ENCODE data around the gene C11orf24. TPM values are rescaled to one million over a fixed set of nuclear protein-coding genes. Genes with fewer than 3 reads are reported as not detected.

C11orf24 gene
- total and polyA plus RNA-seq, 5 donors from 2014 or later, result 6.6 to 11.0 (median 9.1) TPM

GRCh38 chr11:68212421-68213134, 59.2 kb downstream of the C11orf24 start:
- DNase-seq (peak; percentile 51 to 66 (median 59)), ATAC-seq (ENCODE audit: low read depth in 2 of 2) (peak; percentile 39 to 42)
- Mint-ChIP-seq H3K9me3 (peaks cover 0 to 3% (median 0%) of the 10 kb centered on the region in 7 donors), H3K27ac (peak overlapping the region; percentile 89 to 98 (median 95)), H3K36me3 (no peaks in the 10 kb centered on the region), H3K4me1 (peaks cover 17 to 54% (median 41%) of the 10 kb centered on the region in 4 donors), H3K4me3 (peak overlapping the region; percentile 89 to 99 (median 96)), H3K27me3 (peaks cover 25% of the 10 kb centered on the region)
- H3K9me3 ChIP-seq (ENCODE audit: control insufficient read depth in 2 of 2, low read length in 2 of 2), result no peaks in the 10 kb centered on the region
- peak overlapping the region; percentile 94 for H3K4me3 ChIP-seq (ENCODE audit: low read depth, low read length)
- H3K27ac ChIP-seq (ENCODE audit: insufficient read depth, low read length, poor library complexity, severe bottlenecking), result peak overlapping the region; percentile 76
- H3K36me3 ChIP-seq (ENCODE audit: control insufficient read depth, insufficient read depth, low read length), result no peaks in the 10 kb centered on the region
- H3K27me3 ChIP-seq (ENCODE audit: control insufficient read depth, insufficient read depth, low read length), result no peaks in the 10 kb centered on the region
- H3K4me1 ChIP-seq (ENCODE audit: control insufficient read depth, insufficient read depth, low read length, poor library complexity, severe bottlenecking), result peaks cover 47% of the 10 kb centered on the region

- H3K4me1 Mint-ChIP-seq, result peaks cover 17 to 64% (median 48%) of the 10 kb centered on the region in 4 donors
- H3K4me3 Mint-ChIP-seq, result peak overlapping the region; percentile 89 to 99 (median 96)
- H3K4me3 ChIP-seq (ENCODE audit: low read depth, low read length), result peak overlapping the region; percentile 94
- peaks cover 19% of the 10 kb centered on the region for H3K27me3 Mint-ChIP-seq
- H3K9me3 Mint-ChIP-seq, result peaks cover 0 to 3% (median 0%) of the 10 kb centered on the region in 7 donors
- DNase-seq, result no peak
- H3K36me3 ChIP-seq (ENCODE audit: control insufficient read depth, insufficient read depth, low read length), result no peaks in the 10 kb centered on the region
- peaks cover 47% of the 10 kb centered on the region for H3K4me1 ChIP-seq (ENCODE audit: control insufficient read depth, insufficient read depth, low read length, poor library complexity, severe bottlenecking)
- peak overlapping the region; percentile 65 for H3K27ac ChIP-seq (ENCODE audit: insufficient read depth, low read length, poor library complexity, severe bottlenecking)
- ATAC-seq (ENCODE audit: low read depth in 2 of 2), result no peak
- H3K36me3 Mint-ChIP-seq, result no peaks in the 10 kb centered on the region
- H3K27me3 ChIP-seq (ENCODE audit: control insufficient read depth, insufficient read depth, low read length), result no peaks in the 10 kb centered on the region
- no peaks in the 10 kb centered on the region for H3K9me3 ChIP-seq (ENCODE audit: control insufficient read depth in 2 of 2, low read length in 2 of 2)
- peak overlapping the region in 2 of 3 donors; percentile 89 to 93 for H3K27ac Mint-ChIP-seq
Observed at GRCh38 chr11:68211546-68211945, 60.2 kb downstream of the C11orf24 start.

Other genes with a start within 250 kb of the C11orf24 start
- 66.6 TPM for gene NDUFS8, start 241.3 kb downstream of the C11orf24 start, total RNA-seq
- gene NDUFS8, start 241.3 kb downstream of the C11orf24 start, polyA plus RNA-seq, result 100 to 1,000 TPM; 142 to 166 (median 152) TPM
- gene TCIRG1, start 232.9 kb downstream of the C11orf24 start, total RNA-seq, result 290 TPM
- gene TCIRG1, start 232.9 kb downstream of the C11orf24 start, polyA plus RNA-seq, result 10 to 100 TPM; 33.3 to 63.2 (median 46.2) TPM
- gene CHKA, start 150.6 kb downstream of the C11orf24 start, total RNA-seq, result 8.1 TPM
- gene CHKA, start 150.6 kb downstream of the C11orf24 start, polyA plus RNA-seq, result 1 to 10 TPM in 2 of 4 donors, under 1 TPM in 2; 0.76 to 1.4 (median 1.1) TPM
- gene KMT5B, start 58.7 kb downstream of the C11orf24 start, total RNA-seq, result 43.1 TPM
- gene KMT5B, start 58.7 kb downstream of the C11orf24 start, polyA plus RNA-seq, result 10 to 100 TPM; 31.6 to 42.8 (median 35.7) TPM
- 1.3 TPM for gene LRP5, start 40.6 kb upstream of the C11orf24 start, total RNA-seq
- gene LRP5, start 40.6 kb upstream of the C11orf24 start, polyA plus RNA-seq, result 1 to 10 TPM in 1 of 4 donors, under 1 TPM in 2, not detected in 1; 0.22 to 1.2 (median 0.40) TPM
- 172 TPM for gene PPP6R3, start 188.8 kb upstream of the C11orf24 start, total RNA-seq
- 10 to 100 TPM; 46.7 to 54.5 (median 50.3) TPM for gene PPP6R3, start 188.8 kb upstream of the C11orf24 start, polyA plus RNA-seq

All from CD4-positive, CD25-positive, alpha-beta regulatory T cell (primary cell).